Spinal cord (tissue), 10 donors: Measurements from ENCODE around the gene SIGLEC12. TPM values are rescaled to one million over a fixed set of nuclear protein-coding genes. Genes with fewer than 3 reads are reported as not detected.
A peak's percentile ranks its signal among the peaks of the same experiment; 100 is the strongest.

Experiments
- DNase-seq, 6 donors: peaks; one replicate each; pipeline versions ENCODE4 v3.0.0 to v3.0.0-alpha.2; 2013 to 2015; ENCODE audit warnings: low spot score in 6 of 6, low read depth in 4 of 6
- H3K27ac ChIP-seq: one replicate; pipeline ENCODE4 v1.5.1; 2013; ENCODE audit warnings: low read depth, low read length, control low read depth
- H3K27me3 ChIP-seq: one replicate; pipeline ENCODE4 v1.6.1; 2013; ENCODE audit warnings: low read length; ENCODE audit not compliant: control insufficient read depth, insufficient read depth
- H3K36me3 ChIP-seq: one replicate; pipeline ENCODE4 v1.6.1; 2013; ENCODE audit warnings: low read length; ENCODE audit not compliant: control insufficient read depth, insufficient read depth
- H3K4me1 ChIP-seq: one replicate; pipeline ENCODE4 v1.6.1; 2013; ENCODE audit warnings: low read length; ENCODE audit not compliant: control insufficient read depth, insufficient read depth
- H3K4me3 ChIP-seq: one replicate; pipeline ENCODE4 v1.5.1; 2013; ENCODE audit warnings: low read depth, low read length, control low read depth
- H3K9me3 ChIP-seq: one replicate; pipeline ENCODE4 v1.6.1; 2013; ENCODE audit warnings: low read length; ENCODE audit not compliant: control insufficient read depth, insufficient read depth
- WGBS: methylation state at CpG from one replicate; pipeline ENCODE4 v1.1.5; 2013; ENCODE audit warnings: missing lambda C conversion rate; ENCODE audit not compliant: insufficient coverage; 5-methylcytosine and 5-hydroxymethylcytosine counted together
- polyA plus RNA-seq, 2 donors: library from polyadenylated mRNA; unstranded; fragments of 120-200 nt; gene quantifications; one replicate each; pipeline ENCODE4 v1.2.1, GENCODE V29; 2013; ENCODE audit not compliant: insufficient read length in 2 of 2
- total RNA-seq, 2 donors: library from RNA; depleted of rRNA in 1 of 2; stranded (reverse); fragments of 120-200 nt in 1 of 2; fragments of >200 nt in 1 of 2; gene quantifications; one replicate each; pipeline versions ENCODE4 v1.2.3 to v1.2.4, GENCODE V29; 2013 to 2014
- donor health status: healthy.

The SIGLEC12 gene
- total and polyA plus RNA-seq, 4 donors, result 0.06 TPM; not detected in 3

GRCh38 chr19:51489113-51489512 lies 12.5 kb downstream of the SIGLEC12 start:
- no peaks in the 10 kb centered on the region for H3K4me1 ChIP-seq
- peaks cover 9% of the 10 kb centered on the region for H3K27me3 ChIP-seq
- no peak for DNase-seq
- no peak overlapping the region for H3K27ac ChIP-seq
- no peak overlapping the region for H3K4me3 ChIP-seq
- WGBS, result 57% methylated on average over 1 of the region's 2 CpGs
- no peaks in the 10 kb centered on the region for H3K36me3 ChIP-seq
- H3K9me3 ChIP-seq, result no peaks in the 10 kb centered on the region

GRCh38 chr19:51488491-51488890 lies 13.1 kb downstream of the SIGLEC12 start:
- no peaks in the 10 kb centered on the region for H3K36me3 ChIP-seq
- no peak overlapping the region for H3K27ac ChIP-seq
- peaks cover 11% of the 10 kb centered on the region for H3K27me3 ChIP-seq
- DNase-seq, result no peak
- H3K9me3 ChIP-seq, result no peaks in the 10 kb centered on the region
- H3K4me1 ChIP-seq, result no peaks in the 10 kb centered on the region
- H3K4me3 ChIP-seq, result no peak overlapping the region
- WGBS, result no CpG with 5 or more reads among the region's 3 CpGs

- no peak overlapping the region for H3K27ac ChIP-seq
- WGBS, result 81% methylated on average over 3 of the region's 5 CpGs
- H3K4me3 ChIP-seq, result no peak overlapping the region
- H3K4me1 ChIP-seq, result no peaks in the 10 kb centered on the region
- H3K27me3 ChIP-seq, result peaks cover 5% of the 10 kb centered on the region
- no peaks in the 10 kb centered on the region for H3K36me3 ChIP-seq
- H3K9me3 ChIP-seq, result no peaks in the 10 kb centered on the region
- DNase-seq, result no peak
These were observed 15.5 kb downstream of the SIGLEC12 start for GRCh38 chr19:51485960-51486660.

GRCh38 chr19:51480590-51480989 lies 21.0 kb downstream of the SIGLEC12 start:
- Histone ChIP-seq H3K27ac (no peak overlapping the region), H3K27me3 (peaks cover 12% of the 10 kb centered on the region)
- DNase-seq, result peak in 1 of 6 donors; percentile 20

GRCh38 chr19:51479531-51480331 lies 21.9 kb downstream of the SIGLEC12 start:
- H3K9me3 ChIP-seq, result no peaks in the 10 kb centered on the region
- WGBS, result 78% methylated on average over 12 of the region's 12 CpGs

More at GRCh38 chr19:51480590-51480989, 21.0 kb downstream of the SIGLEC12 start:
- Histone ChIP-seq H3K4me3 (no peak overlapping the region), H3K36me3 (no peaks in the 10 kb centered on the region), H3K9me3 (no peaks in the 10 kb centered on the region), H3K4me1 (no peaks in the 10 kb centered on the region)
- WGBS, result 35% methylated on average over 8 of the region's 8 CpGs

GRCh38 chr19:51478381-51479234 lies 23.0 kb downstream of the SIGLEC12 start, which contains the start of gene CEACAM18:
Gene CEACAM18, plus strand, starts transcription at chr19:51478539.
- no peak for DNase-seq
- Histone ChIP-seq H3K27me3 (peaks cover 15% of the 10 kb centered on the region), H3K36me3 (no peaks in the 10 kb centered on the region), H3K27ac (no peak within 1 kb of the TSS), H3K9me3 (no peaks in the 10 kb centered on the region), H3K4me1 (no peaks in the 10 kb centered on the region), H3K4me3 (no peak within 1 kb of the TSS)
- 66% methylated on average over 15 of the region's 17 CpGs for WGBS

More at GRCh38 chr19:51479531-51480331, 21.9 kb downstream of the SIGLEC12 start:
- Histone ChIP-seq H3K27me3 (peaks cover 13% of the 10 kb centered on the region), H3K4me1 (no peaks in the 10 kb centered on the region), H3K27ac (no peak overlapping the region), H3K36me3 (no peaks in the 10 kb centered on the region), H3K4me3 (no peak overlapping the region)
- no peak for DNase-seq

- no peak overlapping the region for H3K4me3 ChIP-seq
- 62% methylated on average over 3 of the region's 5 CpGs for WGBS
- no peaks in the 10 kb centered on the region for H3K9me3 ChIP-seq
- no peak overlapping the region for H3K27ac ChIP-seq
- H3K27me3 ChIP-seq, result peaks cover 19% of the 10 kb centered on the region
- no peak for DNase-seq
- H3K36me3 ChIP-seq, result no peaks in the 10 kb centered on the region
- H3K4me1 ChIP-seq, result no peaks in the 10 kb centered on the region
These were observed 24.3 kb downstream of the SIGLEC12 start for GRCh38 chr19:51477344-51477743.

- no peaks in the 10 kb centered on the region for H3K9me3 ChIP-seq
- peaks cover 19% of the 10 kb centered on the region for H3K27me3 ChIP-seq
- no peak for DNase-seq
- no peaks in the 10 kb centered on the region for H3K4me1 ChIP-seq
- no peak overlapping the region for H3K27ac ChIP-seq
- no CpG with 5 or more reads among the region's 3 CpGs for WGBS
- no peaks in the 10 kb centered on the region for H3K36me3 ChIP-seq
- no peak overlapping the region for H3K4me3 ChIP-seq
These were observed 25.4 kb downstream of the SIGLEC12 start for GRCh38 chr19:51476164-51476563.

GRCh38 chr19:51473009-51473707 lies 28.4 kb downstream of the SIGLEC12 start:
- peak; percentile 5 to 70 (median 18) for DNase-seq
- no peaks in the 10 kb centered on the region for H3K36me3 ChIP-seq
- peaks cover 14% of the 10 kb centered on the region for H3K27me3 ChIP-seq

More at GRCh38 chr19:51473009-51473707, 28.4 kb downstream of the SIGLEC12 start:
- H3K4me1 ChIP-seq, result no peaks in the 10 kb centered on the region
- H3K9me3 ChIP-seq, result no peaks in the 10 kb centered on the region
- H3K4me3 ChIP-seq, result no peak overlapping the region
- no peak overlapping the region for H3K27ac ChIP-seq
- WGBS, result 38% methylated on average over 3 of the region's 7 CpGs
